B cell (primary cell): ENCODE data around the gene PIK3IP1. TPM values are rescaled to one million over a fixed set of nuclear protein-coding genes. Genes with fewer than 3 reads are reported as not detected.

Experiments
- ATAC-seq: fragments of 200-7000 bp; cut with Tn5 transposase; one replicate; pipeline ENCODE4 v1.10.0; 2021; ENCODE audit warnings: low read depth, mild to moderate bottlenecking, moderate number of reproducible peaks, moderate library complexity
- CTCF ChIA-PET: fragments of 350-600 bp; sonication (Branson Sonifier 250); formaldehyde crosslinking; loops from one replicate; lab custom pipeline; 2021; ENCODE audit warnings: antibody characterized with exemption, inconsistent platforms; lab: Charles Lee
- POLR2A ChIA-PET: fragments of 350-600 bp; sonication (Branson Sonifier 250); formaldehyde crosslinking; loops from one replicate; lab custom pipeline; 2021; ENCODE audit warnings: antibody characterized with exemption; lab: Charles Lee
- DNase-seq: peaks from one replicate; pipeline ENCODE4 v3.0.0; 2013
- H2AFZ ChIP-seq: 2 replicates; pipeline ENCODE4 v1.6.1; 2012; ENCODE audit warnings: mild to moderate bottlenecking, low read depth, low read length; ENCODE audit not compliant: insufficient read depth, poor library complexity, severe bottlenecking
- H3K27ac ChIP-seq, 2 donors: 1 replicate in 1 of 2; 2 replicates in 1 of 2; pipeline ENCODE4 v1.5.1; 2012 to 2013; ENCODE audit warnings: low read length in 2 of 2, mild to moderate bottlenecking in 2 of 2, moderate library complexity in 1 of 2
- H3K27me3 ChIP-seq, 4 experiments: fragments of 200-600 bp in 1 of 4; sonication (generic) in 1 of 4; replicated peaks in 1 of 4; 1 replicate in 2 of 4; 2 replicates in 2 of 4; pipeline versions ENCODE4 v1.6.1 to v1.7.0; 2013 to 2016; ENCODE audit warnings: low read length in 3 of 4, mild to moderate bottlenecking in 2 of 4, mixed read lengths in 1 of 4, moderate library complexity in 1 of 4; ENCODE audit not compliant: insufficient read depth in 4 of 4, control insufficient read depth in 3 of 4; ENCODE audit errors: control extremely low read depth in 1 of 4
- H3K36me3 ChIP-seq, 2 experiments: replicated peaks in 1 of 2; 1 replicate in 1 of 2; 2 replicates in 1 of 2; pipeline versions ENCODE4 v1.6.1 to v1.7.1; 2013; ENCODE audit warnings: low read length in 1 of 2; ENCODE audit not compliant: insufficient read depth in 2 of 2, control insufficient read depth in 1 of 2; ENCODE audit errors: control extremely low read depth in 1 of 2, extremely low read depth in 1 of 2
- H3K4me1 ChIP-seq, 2 donors: fragments of 200-600 bp in 1 of 2; sonication (generic) in 1 of 2; 1 replicate in 1 of 2; 2 replicates in 1 of 2; pipeline versions ENCODE4 v1.5.1 to v1.6.1; 2013 to 2017; ENCODE audit warnings: low read length in 2 of 2; ENCODE audit not compliant: control insufficient read depth in 2 of 2, insufficient read depth in 2 of 2
- H3K4me2 ChIP-seq: replicated peaks from 2 replicates; pipeline ENCODE3; 2012; ENCODE audit warnings: mild to moderate bottlenecking, low read depth, low read length; ENCODE audit not compliant: poor library complexity, severe bottlenecking
- H3K4me3 ChIP-seq, 5 experiments: fragments of 200-600 bp in 1 of 5; sonication (generic) in 1 of 5; 1 replicate in 3 of 5; 2 replicates in 2 of 5; pipeline versions ENCODE4 v1.5.1 to v1.7.0; 2011 to 2016; ENCODE audit warnings: low read length in 4 of 5, mild to moderate bottlenecking in 4 of 5, low read depth in 2 of 5, control low read depth in 1 of 5, moderate library complexity in 1 of 5; ENCODE audit not compliant: insufficient read depth in 1 of 5; ENCODE audit errors: control extremely low read depth in 1 of 5, extremely low read depth in 1 of 5
- H3K79me2 ChIP-seq: fragments of 200-600 bp; sonication (generic); one replicate; pipeline ENCODE4 v1.6.0; 2016; ENCODE audit warnings: low read length; ENCODE audit not compliant: control insufficient read depth, insufficient read depth
- H3K9ac ChIP-seq: fragments of 200-600 bp; sonication (generic); 2 replicates; pipeline ENCODE4 v1.6.1; 2017; ENCODE audit warnings: mild to moderate bottlenecking, low read length, moderate library complexity
- H3K9me3 ChIP-seq, 3 donors: one replicate each; pipeline versions ENCODE4 v1.6.1 to v1.7.1; 2013; ENCODE audit warnings: low read length in 2 of 3; ENCODE audit not compliant: control insufficient read depth in 2 of 3, insufficient read depth in 1 of 3; ENCODE audit errors: control extremely low read depth in 1 of 3
- H4K20me1 ChIP-seq: 2 replicates; pipeline ENCODE4 v1.6.0; 2012; ENCODE audit warnings: mild to moderate bottlenecking, low read length; ENCODE audit not compliant: insufficient read depth, control insufficient read depth, poor library complexity, severe bottlenecking
- H3K27ac Mint-ChIP-seq: one replicate; pipeline ENCODE4 v1.8.0; 2021; ENCODE audit warnings: mixed read lengths
- H3K27me3 Mint-ChIP-seq: one replicate; pipeline ENCODE4 v1.8.0; 2021; ENCODE audit warnings: mixed read lengths
- H3K4me1 Mint-ChIP-seq: one replicate; pipeline ENCODE4 v1.8.0; 2021; ENCODE audit warnings: mixed read lengths
- H3K4me3 Mint-ChIP-seq: one replicate; pipeline ENCODE4 v1.8.0; 2021; ENCODE audit warnings: mixed read lengths
- H3K9me3 Mint-ChIP-seq: one replicate; pipeline ENCODE4 v1.8.0; 2022; ENCODE audit warnings: mixed read lengths; ENCODE audit not compliant: insufficient read depth
- CTCF ChIP-seq: fragments of 200-600 bp; IDR thresholded peaks from one replicate; pipeline ENCODE4 v1.8.0; 2022; ENCODE audit warnings: antibody characterized with exemption, mild to moderate bottlenecking
- EZH2 ChIP-seq: IDR thresholded peaks from 2 replicates; pipeline ENCODE4 v1.6.1; 2012; ENCODE audit warnings: borderline replicate concordance, low read depth, mild to moderate bottlenecking, moderate library complexity, low read length; ENCODE audit not compliant: insufficient read depth, poor library complexity, severe bottlenecking
- WGBS: methylation state at CpG from one replicate; pipeline ENCODE4 v1.1.5; 2013; ENCODE audit warnings: missing lambda C conversion rate; ENCODE audit not compliant: insufficient coverage; 5-methylcytosine and 5-hydroxymethylcytosine counted together
- intact Hi-C: fragments of 100-400 bp; cut with micrococcal nuclease; formaldehyde crosslinking; loops from one replicate; pipeline ENCODE4 v1.10.0; 2022
- polyA plus RNA-seq: library from polyadenylated mRNA; depleted of rRNA; stranded (reverse); fragments of >200 nt; gene quantifications from 2 replicates; pipeline ENCODE4 v1.2.3, GENCODE V29; 2012
- total RNA-seq, 2 donors: library from RNA; stranded (reverse); fragments of 120-200 nt in 1 of 2; gene quantifications; 1 replicate in 1 of 2; 2 replicates in 1 of 2; pipeline versions ENCODE4 v1.2.3 to v1.2.4, GENCODE V29; 2013 to 2022

Gene PIK3IP1
- total and polyA plus RNA-seq, 2 donors (not counting 1 experiment from before 2014, with no cell fraction given): 89.8 to 92.9 TPM

GRCh38 chr22:31243339-31244045, 48.8 kb downstream of the PIK3IP1 start:
- ATAC-seq: no peak
- intact Hi-C loops: no loop called here
- no peak overlapping the region for H2AFZ ChIP-seq
- ChIA-PET POLR2A (interaction anchor here (0.6 kb wide), 1 partner anchor 49 kb away, joined by 3 read pairs; the partner anchor contains the start of gene PIK3IP1), CTCF (interaction anchor here (1.5 kb wide), 1 partner anchor 16 kb away, joined by 4 read pairs; no protein-coding TSS in a partner anchor)
- H3K27ac ChIP-seq: no peak overlapping the region
- TF ChIP-seq EZH2 (no peak), CTCF (no peak)
- peaks cover 2 to 4% of the 10 kb centered on the region in 2 experiments for H3K36me3 ChIP-seq
- peaks cover 5 to 10% of the 10 kb centered on the region in 2 donors for H3K4me1 ChIP-seq
- H3K4me1 Mint-ChIP-seq: peaks cover 4% of the 10 kb centered on the region
- H3K9me3 ChIP-seq: no peaks in the 10 kb centered on the region
- no peaks in the 10 kb centered on the region for H3K27me3 Mint-ChIP-seq
- DNase-seq: no peak
- H3K9ac ChIP-seq: no peak overlapping the region
- H4K20me1 ChIP-seq: no peaks in the 10 kb centered on the region
- H3K4me2 ChIP-seq: no peak overlapping the region
- no peak overlapping the region for H3K27ac Mint-ChIP-seq
- H3K79me2 ChIP-seq: no peaks in the 10 kb centered on the region
- H3K9me3 Mint-ChIP-seq: no peaks in the 10 kb centered on the region
- H3K4me3 ChIP-seq: no peak overlapping the region
- H3K27me3 ChIP-seq: no peaks in the 10 kb centered on the region
- H3K4me3 Mint-ChIP-seq: no peak overlapping the region
- WGBS: 90% methylated on average over 2 of the region's 5 CpGs

DNA sequence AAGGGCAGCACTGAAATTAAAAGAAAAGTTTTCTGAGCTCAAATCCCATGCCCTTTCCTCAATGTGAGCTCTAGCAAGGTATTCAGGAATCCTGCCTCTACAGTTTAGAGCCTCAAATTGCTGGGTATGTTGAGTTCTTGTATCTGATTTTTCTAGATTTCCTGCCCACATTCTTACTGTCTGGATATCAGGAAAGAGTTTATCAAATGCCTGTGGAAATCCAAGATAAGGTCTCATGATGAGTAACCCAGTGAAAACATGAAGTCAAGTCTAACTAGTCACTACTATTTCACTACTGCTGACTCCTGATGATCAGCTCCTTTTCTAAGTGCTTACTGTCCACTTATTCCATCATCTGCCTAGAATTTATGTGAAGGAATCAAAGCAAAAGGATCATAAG, 50.4 kb downstream of the PIK3IP1 start:
- Mint-ChIP-seq H3K4me1 (peaks cover 1% of the 10 kb centered on the region), H3K4me3 (no peak overlapping the region), H3K9me3 (no peaks in the 10 kb centered on the region), H3K27me3 (no peaks in the 10 kb centered on the region), H3K27ac (no peak overlapping the region)
- no peak overlapping the region for H3K9ac ChIP-seq
- ATAC-seq: no peak
- no peaks in the 10 kb centered on the region for H3K27me3 ChIP-seq
- no peaks in the 10 kb centered on the region for H3K79me2 ChIP-seq
- intact Hi-C loops: no loop called here
- H3K9me3 ChIP-seq: no peaks in the 10 kb centered on the region
- no peak overlapping the region for H3K4me3 ChIP-seq
- no peak overlapping the region for H2AFZ ChIP-seq
- peaks cover 2 to 4% of the 10 kb centered on the region in 2 experiments for H3K36me3 ChIP-seq
- ChIA-PET CTCF (no interaction called here), POLR2A (no interaction called here)
- TF ChIP-seq CTCF (no peak), EZH2 (no peak)
- H4K20me1 ChIP-seq: no peaks in the 10 kb centered on the region
- H3K4me2 ChIP-seq: no peak overlapping the region
- DNase-seq: no peak
- no peak overlapping the region for H3K27ac ChIP-seq
- H3K4me1 ChIP-seq: no peaks in the 10 kb centered on the region
